Activated T-cell treated with anti-CD3 and anti-CD28 coated beads for 1 hour (primary cell): ENCODE results near the gene ABCF1.

ENCODE experiments used
- DNase-seq: peaks from one replicate; pipeline ENCODE4 v3.0.0-alpha.2; 2020; ENCODE audit warnings: low read depth

ABCF1 gene

DNA sequence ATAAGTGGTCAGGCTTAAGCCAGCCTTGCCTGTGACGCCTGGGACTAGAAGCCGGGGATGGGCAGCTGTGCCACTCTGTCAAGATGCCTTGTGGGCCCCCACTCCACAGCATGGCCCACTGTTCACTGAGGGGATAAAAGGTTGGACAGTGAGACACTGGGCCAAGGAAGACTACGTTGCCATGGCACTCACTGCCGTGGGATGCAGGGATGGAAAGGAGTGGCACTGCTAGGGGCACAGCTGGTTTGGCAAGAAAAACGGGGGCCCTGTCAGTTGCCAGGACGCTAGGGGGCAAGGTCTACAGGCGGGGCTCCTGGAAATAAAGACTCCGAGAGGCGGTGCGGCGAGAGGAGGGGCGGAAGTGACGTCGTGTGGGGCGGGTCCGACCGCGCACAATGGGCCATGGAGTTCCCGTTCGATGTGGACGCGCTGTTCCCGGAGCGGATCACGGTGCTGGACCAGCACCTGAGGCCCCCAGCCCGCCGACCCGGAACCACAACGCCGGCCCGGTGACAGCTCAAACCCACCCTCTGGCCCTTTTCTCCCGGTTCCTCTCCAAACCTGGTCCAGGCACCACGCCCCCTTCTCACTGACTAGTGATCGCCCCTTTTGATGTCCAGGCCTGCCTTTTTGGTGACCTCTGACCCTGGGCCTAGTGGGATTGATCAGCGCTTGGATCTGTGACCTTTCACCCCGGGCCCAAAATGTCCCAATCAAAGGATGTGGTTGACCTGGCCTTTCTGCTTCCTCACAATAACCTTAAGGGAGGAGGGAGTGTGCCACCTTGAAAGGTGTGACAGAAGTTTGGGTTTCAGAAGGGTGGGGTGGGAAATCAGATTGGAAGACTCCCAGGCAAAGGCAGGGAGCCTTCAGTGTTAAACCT is 55.5 kb downstream of the ABCF1 start, which contains the start of gene ATAT1:
TSS of gene ATAT1 (plus strand) at position 391 of the 883 bp plus-strand sequence.
- peak; percentile 82 for DNase-seq

DNA sequence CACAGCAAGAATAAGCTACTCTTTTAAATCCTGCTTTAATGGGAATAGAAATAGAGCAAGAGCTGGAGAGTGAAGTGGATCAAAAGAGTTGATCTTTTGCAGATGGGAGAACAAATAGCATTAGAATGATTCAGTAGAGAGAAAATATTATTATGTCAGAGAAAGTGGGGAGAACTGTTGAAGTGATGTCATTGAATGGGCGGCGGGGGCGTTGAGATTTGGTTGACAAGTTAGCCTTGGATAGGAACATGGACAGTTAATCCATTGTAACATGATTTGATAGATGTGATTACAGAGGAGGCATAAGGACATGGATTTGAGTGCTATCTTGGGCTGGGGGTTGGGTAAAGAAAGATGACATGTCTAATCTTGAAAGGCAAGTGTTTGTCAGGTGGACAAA is 64.6 kb downstream of the ABCF1 start:
- DNase-seq: no peak

DNA sequence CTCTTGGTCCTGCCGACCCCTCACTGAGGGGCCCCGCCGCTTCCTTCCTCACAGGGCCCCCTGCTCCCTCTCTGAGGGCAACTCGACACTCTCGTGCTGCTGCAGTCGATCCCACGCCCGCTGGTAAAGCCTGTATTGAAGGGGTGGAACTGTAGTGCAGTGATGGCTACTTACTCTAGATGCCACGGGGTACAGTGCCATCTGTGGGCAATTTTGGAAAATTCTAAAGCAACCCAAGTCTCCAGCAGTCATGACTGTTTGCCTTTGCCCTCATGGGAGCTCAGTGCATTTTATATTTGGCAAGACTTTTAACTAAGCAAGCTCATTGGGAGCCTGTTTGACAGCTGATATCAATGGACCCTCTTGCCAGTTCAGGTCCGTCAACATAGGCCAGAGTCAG is 69.2 kb downstream of the ABCF1 start:
- DNase-seq: no peak

DNA sequence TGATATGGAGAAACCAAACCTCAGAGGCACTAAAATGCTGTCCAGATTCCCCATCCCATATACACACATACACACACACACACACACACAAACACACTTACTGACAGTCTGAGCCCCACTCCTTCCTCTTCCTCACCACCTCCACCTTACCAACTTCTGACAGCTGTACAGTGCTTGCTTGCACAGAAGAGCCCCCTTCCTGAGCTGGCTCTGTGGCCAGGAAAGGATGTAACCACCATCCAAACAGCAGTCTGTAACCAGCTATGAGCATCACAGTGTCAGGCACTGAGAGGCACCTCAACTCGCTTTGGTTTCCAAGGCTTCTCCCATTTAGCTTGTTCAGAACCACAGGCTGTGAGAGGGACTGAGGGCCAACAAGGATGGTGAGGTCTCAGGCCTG is 69.8 kb downstream of the ABCF1 start:
- DNase-seq: no peak
